ENCODE measurements around the gene TMEM35A.

Gene TMEM35A

DNA sequence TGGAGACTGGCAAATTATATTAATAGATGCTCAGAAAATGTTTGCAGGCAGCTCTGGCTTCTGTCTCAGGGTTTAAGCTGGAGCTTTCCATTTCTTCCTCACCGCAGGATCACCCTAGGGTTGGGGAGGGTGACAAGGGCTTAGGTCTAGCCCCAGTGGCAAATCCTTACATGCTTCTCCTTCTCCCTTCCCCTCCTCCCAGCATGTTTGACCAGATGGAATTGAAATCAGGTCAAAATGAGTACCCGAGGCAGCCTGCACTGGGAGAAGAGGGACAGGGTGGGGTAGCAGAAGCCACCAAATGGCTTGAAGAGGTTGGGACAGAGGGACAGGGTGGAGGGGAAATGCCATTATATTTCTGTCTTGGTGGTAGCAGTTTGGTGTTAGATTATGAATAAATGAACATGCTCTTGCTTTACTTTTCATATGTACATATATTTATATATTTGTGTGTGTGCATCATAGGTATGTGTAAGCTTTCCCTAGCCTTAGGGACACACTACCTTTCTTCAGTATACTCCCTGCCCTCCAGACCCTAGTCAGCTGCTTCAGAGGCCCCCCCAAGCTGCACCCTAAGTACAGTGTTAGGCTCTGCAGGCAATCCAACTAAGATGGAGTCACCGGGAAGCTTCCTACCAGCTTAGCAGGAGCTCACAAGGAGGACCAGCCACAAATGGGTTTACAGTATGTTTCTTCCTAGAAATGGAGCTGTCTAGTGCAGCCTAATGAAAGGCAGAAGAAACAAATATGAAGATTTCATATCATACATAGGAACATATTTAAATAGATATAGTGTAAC is 1.8 kb downstream of the TMEM35A start:
- TF ChIP-seq, protein P1, sequence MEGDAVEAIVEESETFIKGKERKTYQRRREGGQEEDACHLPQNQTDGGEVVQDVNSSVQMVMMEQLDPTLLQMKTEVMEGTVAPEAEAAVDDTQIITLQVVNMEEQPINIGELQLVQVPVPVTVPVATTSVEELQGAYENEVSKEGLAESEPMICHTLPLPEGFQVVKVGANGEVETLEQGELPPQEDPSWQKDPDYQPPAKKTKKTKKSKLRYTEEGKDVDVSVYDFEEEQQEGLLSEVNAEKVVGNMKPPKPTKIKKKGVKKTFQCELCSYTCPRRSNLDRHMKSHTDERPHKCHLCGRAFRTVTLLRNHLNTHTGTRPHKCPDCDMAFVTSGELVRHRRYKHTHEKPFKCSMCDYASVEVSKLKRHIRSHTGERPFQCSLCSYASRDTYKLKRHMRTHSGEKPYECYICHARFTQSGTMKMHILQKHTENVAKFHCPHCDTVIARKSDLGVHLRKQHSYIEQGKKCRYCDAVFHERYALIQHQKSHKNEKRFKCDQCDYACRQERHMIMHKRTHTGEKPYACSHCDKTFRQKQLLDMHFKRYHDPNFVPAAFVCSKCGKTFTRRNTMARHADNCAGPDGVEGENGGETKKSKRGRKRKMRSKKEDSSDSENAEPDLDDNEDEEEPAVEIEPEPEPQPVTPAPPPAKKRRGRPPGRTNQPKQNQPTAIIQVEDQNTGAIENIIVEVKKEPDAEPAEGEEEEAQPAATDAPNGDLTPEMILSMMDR (IDR thresholded peaks at IDR 0.05; ENCODE audit: insufficient read depth, low read length, poor library complexity, severe bottlenecking), result no peak
- no peak for TF ChIP-seq EZH2phosphoT487 (conservative IDR thresholded peaks at IDR 0.05; ENCODE audit: low read length)
- no peaks in the 10 kb centered on the region for H3K79me2 ChIP-seq (ENCODE audit: insufficient read depth, low read length)
- H2AFZ ChIP-seq (ENCODE audit: low read depth, low read length, severe bottlenecking), result no peak overlapping the region
- no peaks in the 10 kb centered on the region for H4K20me1 ChIP-seq (ENCODE audit: low read depth, low read length)
- no peaks in the 10 kb centered on the region for H3F3A ChIP-seq (ENCODE audit: insufficient read depth)
- H3K4me2 ChIP-seq (ENCODE audit: low read depth, low read length, poor library complexity, severe bottlenecking), result no peak overlapping the region
- no peak overlapping the region for H3K27ac ChIP-seq (ENCODE audit: low read depth, low read length)
- H3K27me3 ChIP-seq (ENCODE audit: low read length), result no peaks in the 10 kb centered on the region
- no peak overlapping the region for H3K4me3 ChIP-seq (ENCODE audit: insufficient read depth, low read length, poor library complexity, severe bottlenecking)
- H3K9me2 ChIP-seq (replicated peaks; ENCODE audit: insufficient read depth, low read length), result no peaks in the 10 kb centered on the region
- H3K36me3 ChIP-seq (ENCODE audit: low read length), result no peaks in the 10 kb centered on the region
- H3K9ac ChIP-seq (ENCODE audit: low read length), result no peak overlapping the region
- H3K9me3 ChIP-seq (ENCODE audit: insufficient read depth, low read length), result no peaks in the 10 kb centered on the region

DNA sequence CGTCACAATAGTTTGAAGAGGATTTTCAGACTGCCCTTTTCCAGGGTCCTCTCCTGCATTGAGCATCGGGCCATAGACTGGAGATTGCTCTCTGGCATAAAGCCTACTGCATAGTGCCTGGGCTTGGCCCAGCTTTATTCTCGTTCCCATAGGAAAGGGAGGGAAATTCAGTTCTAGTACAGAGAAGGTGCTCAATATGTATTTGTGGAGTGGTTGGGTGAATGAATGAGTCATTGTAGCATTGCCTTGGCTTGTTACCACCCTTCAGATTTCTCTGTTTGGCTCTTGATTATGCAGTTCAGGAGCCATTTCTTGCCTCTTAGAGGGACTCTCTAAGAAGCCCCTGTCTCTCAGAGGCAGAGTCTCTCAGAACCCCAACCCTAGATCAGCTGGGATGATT is 2.6 kb downstream of the TMEM35A start:
- Histone ChIP-seq H3K27me3 (ENCODE audit: low read length) (no peaks in the 10 kb centered on the region), H3K79me2 (ENCODE audit: insufficient read depth, low read length) (no peaks in the 10 kb centered on the region), H3K9me2 (replicated peaks; ENCODE audit: insufficient read depth, low read length) (no peaks in the 10 kb centered on the region), H3K27ac (ENCODE audit: low read depth, low read length) (no peak overlapping the region), H4K20me1 (ENCODE audit: low read depth, low read length) (no peaks in the 10 kb centered on the region), H3K9ac (ENCODE audit: low read length) (no peak overlapping the region), H2AFZ (ENCODE audit: low read depth, low read length, severe bottlenecking) (no peak overlapping the region), H3K9me3 (ENCODE audit: insufficient read depth, low read length) (no peaks in the 10 kb centered on the region), H3K4me2 (ENCODE audit: low read depth, low read length, poor library complexity, severe bottlenecking) (no peak overlapping the region), H3K36me3 (ENCODE audit: low read length) (no peaks in the 10 kb centered on the region), H3K4me3 (ENCODE audit: insufficient read depth, low read length, poor library complexity, severe bottlenecking) (no peak overlapping the region), H3F3A (ENCODE audit: insufficient read depth) (no peaks in the 10 kb centered on the region)
- TF ChIP-seq, protein P1 (IDR thresholded peaks at IDR 0.05; ENCODE audit: insufficient read depth, low read length, poor library complexity, severe bottlenecking), result no peak
- TF ChIP-seq EZH2phosphoT487 (conservative IDR thresholded peaks at IDR 0.05; ENCODE audit: low read length), result no peak

DNA sequence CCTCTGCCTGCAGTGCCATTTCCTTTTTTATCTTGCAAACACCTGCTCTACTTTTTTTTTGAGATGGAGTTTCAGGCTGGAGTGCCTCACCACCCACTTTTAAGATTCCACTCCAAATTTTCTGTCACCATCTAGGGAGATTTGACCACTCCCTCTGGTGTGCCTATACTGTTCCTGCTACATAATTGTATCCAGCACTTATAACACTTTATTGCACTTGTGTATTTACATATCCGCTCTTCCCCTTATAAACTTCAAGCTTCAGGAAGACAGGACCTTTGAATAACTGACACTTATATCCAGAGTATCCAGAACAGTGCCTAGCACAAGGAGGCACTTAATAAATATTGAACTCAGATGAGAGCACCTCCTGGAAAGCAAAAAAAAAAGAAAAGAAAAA is 13.1 kb downstream of the TMEM35A start:
- Histone ChIP-seq H3K27ac (ENCODE audit: low read depth, low read length) (no peak overlapping the region), H2AFZ (ENCODE audit: low read depth, low read length, severe bottlenecking) (no peak overlapping the region)

More for the DNA sequence above, 13.1 kb downstream of the TMEM35A start:
- Histone ChIP-seq H3K4me2 (ENCODE audit: low read depth, low read length, poor library complexity, severe bottlenecking) (no peak overlapping the region), H3K9ac (ENCODE audit: low read length) (no peak overlapping the region), H3F3A (ENCODE audit: insufficient read depth) (no peaks in the 10 kb centered on the region), H3K9me2 (replicated peaks; ENCODE audit: insufficient read depth, low read length) (no peaks in the 10 kb centered on the region), H3K9me3 (ENCODE audit: insufficient read depth, low read length) (no peaks in the 10 kb centered on the region), H4K20me1 (ENCODE audit: low read depth, low read length) (no peaks in the 10 kb centered on the region), H3K4me3 (ENCODE audit: insufficient read depth, low read length, poor library complexity, severe bottlenecking) (no peak overlapping the region), H3K79me2 (ENCODE audit: insufficient read depth, low read length) (no peaks in the 10 kb centered on the region), H3K27me3 (ENCODE audit: low read length) (no peaks in the 10 kb centered on the region), H3K36me3 (ENCODE audit: low read length) (no peaks in the 10 kb centered on the region)
- TF ChIP-seq EZH2phosphoT487 (conservative IDR thresholded peaks at IDR 0.05; ENCODE audit: low read length), result no peak
- TF ChIP-seq, protein P1 (IDR thresholded peaks at IDR 0.05; ENCODE audit: insufficient read depth, low read length, poor library complexity, severe bottlenecking), result no peak
